ENCODE measurements around the gene TSNAXIP1.

GRCh38 chr16:67846320-67847063 lies 39.8 kb downstream of the TSNAXIP1 start, which contains the start of gene NUTF2:
- no peak for TF ChIP-seq EZH2 (IDR thresholded peaks at IDR 0.05; ENCODE audit: low read depth)
- TF ChIP-seq CTCF (conservative IDR thresholded peaks at IDR 0.05), result no peak
